HG03378 (cell line): ENCODE data around the gene SNX20.

Experiments used
- ATAC-seq: cut with Tn5 transposase; IDR thresholded peaks from one replicate; pipeline ENCODE4 v1.9.1; 2021; ENCODE audit warnings: mild to moderate bottlenecking, moderate library complexity; ENCODE audit not compliant: unreplicated experiment

Gene SNX20

GRCh38 chr16:50664270-50664669, 16.8 kb downstream of the SNX20 start:
- no peak for ATAC-seq

GRCh38 chr16:50662306-50662940, 18.7 kb downstream of the SNX20 start:
- no peak for ATAC-seq

- ATAC-seq = no peak
Observed at GRCh38 chr16:50659806-50660205, 21.3 kb downstream of the SNX20 start.

GRCh38 chr16:50657241-50657640, 23.9 kb downstream of the SNX20 start:
- ATAC-seq = no peak

GRCh38 chr16:50655558-50656055, 25.5 kb downstream of the SNX20 start:
- ATAC-seq = no peak

GRCh38 chr16:50653633-50654519, 27.2 kb downstream of the SNX20 start:
- ATAC-seq = no peak

GRCh38 chr16:50652836-50653425, 28.2 kb downstream of the SNX20 start:
- ATAC-seq = no peak

- no peak for ATAC-seq
Observed at GRCh38 chr16:50651835-50652438, 29.2 kb downstream of the SNX20 start.

GRCh38 chr16:50646345-50646744, 34.8 kb downstream of the SNX20 start:
- ATAC-seq = no peak

GRCh38 chr16:50645563-50646220, 35.4 kb downstream of the SNX20 start:
- ATAC-seq = no peak

GRCh38 chr16:50644729-50645128, 36.4 kb downstream of the SNX20 start:
- ATAC-seq = no peak

GRCh38 chr16:50644245-50644644, 36.9 kb downstream of the SNX20 start:
- ATAC-seq = no peak

- no peak for ATAC-seq
Observed at GRCh38 chr16:50643192-50643591, 37.9 kb downstream of the SNX20 start.

- ATAC-seq = no peak
Observed at GRCh38 chr16:50642349-50642748, 38.8 kb downstream of the SNX20 start.

- no peak for ATAC-seq
Observed at GRCh38 chr16:50641818-50642187, 39.3 kb downstream of the SNX20 start.

- no peak for ATAC-seq
Observed at GRCh38 chr16:50640919-50641817, 39.9 kb downstream of the SNX20 start.

GRCh38 chr16:50640391-50640790, 40.7 kb downstream of the SNX20 start:
- no peak for ATAC-seq

GRCh38 chr16:50638816-50639670, 42.1 kb downstream of the SNX20 start:
- ATAC-seq = no peak
